COLO668 (cell line): Measurements from ENCODE around the gene MAPK12.

ENCODE experiments used
- DNase-seq: peaks from one replicate; lab custom pipeline; 2025; ENCODE audit not compliant: unreplicated experiment; lab: John Stamatoyannopoulos, UW

The MAPK12 gene

GRCh38 chr22:50253046-50253915 lies 8.2 kb downstream of the MAPK12 start:
- no peak for DNase-seq

- peak; percentile 78 for DNase-seq
Measured at GRCh38 chr22:50252082-50253045, 9.1 kb downstream of the MAPK12 start.

- no peak for DNase-seq
Measured at GRCh38 chr22:50251477-50252081, 9.9 kb downstream of the MAPK12 start.

- DNase-seq: peak; percentile 94
Measured at GRCh38 chr22:50250555-50251476, 10.7 kb downstream of the MAPK12 start, which contains the start of gene HDAC10. TSS of gene HDAC10 (minus strand) at chr22:50251265. CDS start at chr22:50251032, 233 bp downstream.

DNA sequence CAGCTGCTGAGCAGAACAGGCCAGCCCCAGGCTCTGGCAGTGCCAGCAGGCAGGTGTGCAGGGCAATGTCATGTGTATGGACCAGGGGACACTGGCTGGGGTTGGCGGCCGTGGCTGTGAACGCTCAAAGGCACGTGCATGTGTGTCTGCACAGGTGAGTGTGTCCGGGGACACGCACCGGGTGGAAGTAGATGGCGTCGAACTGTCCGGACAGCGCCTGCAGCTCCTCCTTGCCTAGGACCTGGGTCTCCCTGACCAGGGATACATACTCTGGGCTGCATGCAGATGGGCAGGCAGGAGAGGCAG lies 11.3 kb downstream of the MAPK12 start:
- DNase-seq: peak; percentile 39

DNA sequence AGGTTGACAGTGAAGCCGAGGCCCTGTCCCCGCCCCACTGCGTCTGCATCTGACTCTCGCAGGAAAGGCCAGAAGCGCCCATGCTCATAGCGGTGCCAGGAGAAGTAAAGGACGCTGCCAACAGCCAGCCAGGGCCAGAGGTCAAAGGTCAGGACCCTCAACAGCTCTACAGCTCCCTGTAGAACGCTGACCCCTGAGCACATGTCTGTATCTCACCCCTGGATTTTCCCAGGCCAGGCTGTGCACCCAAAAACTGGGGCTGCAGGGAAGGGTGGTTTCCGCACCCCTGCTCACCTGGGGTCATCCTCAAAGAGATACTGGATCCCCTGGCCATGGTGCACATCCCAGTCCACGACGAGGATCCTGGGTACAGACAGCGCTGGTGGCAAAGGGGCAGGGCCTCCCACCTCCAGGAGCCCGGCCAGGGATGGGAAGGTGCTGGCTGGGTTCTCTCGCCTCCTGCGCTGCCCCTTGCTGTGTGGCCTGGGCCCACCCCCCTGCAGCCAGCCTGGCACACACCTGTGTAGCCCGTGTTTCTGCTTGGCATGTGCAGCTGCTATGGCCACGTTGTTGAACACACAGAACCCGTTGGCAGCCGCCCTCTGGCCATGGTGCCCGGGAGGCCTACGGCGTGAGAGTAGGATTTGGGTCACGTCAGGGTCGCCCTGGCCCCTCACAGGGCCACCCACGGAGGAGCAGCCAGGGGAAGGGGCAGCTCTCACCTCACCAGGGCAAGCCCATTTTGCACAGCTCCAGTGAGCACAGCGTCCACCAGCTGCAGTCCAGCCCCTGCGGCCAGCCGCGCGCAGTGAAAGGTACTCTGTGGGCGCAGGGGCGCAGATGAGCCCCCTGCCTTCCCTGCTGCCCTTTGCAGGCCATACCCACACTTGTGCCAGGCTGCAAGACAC lies 11.9 kb downstream of the MAPK12 start:
- no peak for DNase-seq

GRCh38 chr22:50248196-50249081 lies 13.0 kb downstream of the MAPK12 start:
- peak; percentile 70 for DNase-seq

- peak; percentile 96 for DNase-seq
Measured at GRCh38 chr22:50247748-50248147, 13.7 kb downstream of the MAPK12 start.

- peak; percentile 13 for DNase-seq
Measured at GRCh38 chr22:50246242-50247175, 15.0 kb downstream of the MAPK12 start.

DNA sequence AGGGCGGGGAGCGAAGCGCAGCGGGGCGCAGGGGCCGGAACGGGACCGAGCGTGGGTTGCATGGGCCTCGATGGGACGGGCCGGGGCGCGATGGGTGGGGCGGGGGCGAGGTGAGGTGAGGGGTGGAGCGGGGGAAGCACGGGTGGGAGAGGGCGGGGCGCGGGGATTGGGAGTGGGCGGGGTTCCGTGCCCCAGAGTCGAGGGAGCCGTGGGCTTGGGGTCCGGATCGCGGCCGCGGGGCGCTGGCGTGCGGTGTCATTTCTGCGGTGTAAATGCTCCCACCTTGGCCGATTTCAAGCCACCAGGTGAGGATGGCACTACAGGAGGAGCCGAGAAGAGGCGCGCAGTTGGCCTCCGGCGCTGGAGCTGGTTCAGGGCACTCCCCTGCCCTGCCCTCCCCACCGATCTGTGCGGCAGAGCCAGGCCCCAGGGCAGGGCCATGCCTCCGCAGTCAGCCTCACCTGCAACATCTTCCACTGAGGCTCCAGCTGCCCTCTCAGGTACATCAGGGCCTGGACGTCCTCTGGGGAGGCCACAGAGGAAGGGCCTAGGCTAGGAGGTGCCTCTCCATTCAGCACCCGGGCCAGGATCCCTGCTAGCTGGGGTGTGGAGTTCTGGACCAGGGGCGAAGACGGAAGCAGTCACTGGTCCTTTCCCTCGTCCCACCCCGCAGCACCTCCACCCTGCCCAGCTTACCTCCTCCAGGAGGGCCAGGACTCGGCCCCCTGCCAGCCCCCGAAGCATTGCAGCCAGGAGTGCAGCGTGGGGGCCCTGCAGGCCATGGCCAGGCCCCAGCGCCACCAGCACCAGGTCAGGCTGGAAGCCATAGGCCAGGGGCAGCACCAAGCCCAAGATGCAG lies 16.0 kb downstream of the MAPK12 start:
- DNase-seq: peak; percentile 58

DNA sequence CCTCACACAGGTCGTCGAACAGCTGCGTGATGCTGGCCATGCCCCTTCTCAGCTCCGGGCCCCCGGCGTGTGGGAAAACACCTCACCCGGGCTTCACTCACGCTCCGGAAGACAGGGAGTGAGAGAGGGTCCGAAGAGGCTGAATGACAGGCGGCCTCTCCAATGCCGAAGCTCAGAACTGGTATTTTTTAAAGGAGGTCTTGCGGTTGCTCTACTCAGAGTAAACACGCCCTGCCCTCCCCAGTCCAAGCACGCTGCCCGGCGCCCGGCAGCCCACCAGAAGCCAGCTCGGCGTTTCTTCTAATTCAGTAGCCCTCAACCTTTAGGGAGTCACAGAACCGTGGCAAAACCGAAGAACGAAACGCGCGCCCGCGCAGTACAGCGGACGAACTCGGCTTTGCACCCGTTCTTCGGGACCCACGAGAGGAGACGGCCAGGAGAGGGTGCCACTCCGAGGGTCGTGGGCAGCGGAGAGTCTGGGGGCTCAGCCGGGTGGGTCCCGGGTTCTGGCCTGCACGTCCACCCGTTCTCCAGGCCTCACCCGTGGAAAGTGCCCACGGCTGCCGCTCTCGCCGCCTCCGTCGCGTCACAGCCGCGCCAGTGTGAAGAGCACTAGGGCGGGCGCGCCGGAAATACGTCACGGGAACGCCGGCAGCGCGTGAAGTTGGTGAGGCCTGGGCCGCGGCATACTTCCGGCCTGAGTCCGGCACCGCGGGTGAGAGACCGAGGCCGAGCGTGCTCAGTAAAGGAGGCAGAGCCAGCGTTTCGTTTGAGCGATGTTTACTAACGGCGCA lies 16.9 kb downstream of the MAPK12 start, which contains the start of gene TUBGCP6:
Gene TUBGCP6 (minus strand): TSS at position 604 of the 794 bp plus-strand sequence. CDS start 564 bp downstream, at position 40.
- peak; percentile 96 for DNase-seq

- DNase-seq: peak; percentile 34
Measured at GRCh38 chr22:50243685-50244419, 17.6 kb downstream of the MAPK12 start.

DNA sequence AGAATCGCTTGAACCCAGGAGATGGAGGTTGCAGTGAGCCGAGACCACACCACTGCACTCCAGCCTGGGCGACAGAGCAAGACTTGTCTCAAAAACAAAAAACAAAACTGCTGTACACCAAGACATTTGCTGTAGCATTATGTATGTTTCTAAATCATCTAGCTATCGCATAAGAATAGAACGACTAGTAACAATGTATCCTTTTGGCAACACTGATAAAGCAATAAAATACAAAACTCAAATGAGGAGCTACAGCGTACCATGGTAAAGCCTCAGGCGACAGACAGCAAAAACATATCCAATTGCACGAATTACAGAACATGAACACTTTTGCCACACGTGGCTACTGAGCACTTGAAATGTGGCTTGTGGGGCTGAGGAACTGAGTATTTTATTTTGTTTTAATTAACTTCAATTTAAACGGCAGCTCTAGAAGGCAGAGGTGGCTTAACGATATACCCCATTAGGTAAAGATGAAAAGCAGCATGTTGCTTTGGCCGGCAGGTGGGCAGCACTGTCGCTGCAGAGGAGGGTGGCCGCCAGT lies 19.0 kb downstream of the MAPK12 start:
- no peak for DNase-seq

GRCh38 chr22:50238755-50239154 lies 22.7 kb downstream of the MAPK12 start:
- no peak for DNase-seq
